Vagina (tissue), 2 donors: ENCODE measurements around the gene PRG3.

ENCODE experiments used
- POLR2A ChIP-seq, 2 donors: fragments of 450-650 bp; IDR thresholded peaks; one replicate each; pipeline ENCODE4 v1.6.1; 2017; ENCODE audit warnings: antibody characterized with exemption in 2 of 2, mild to moderate bottlenecking in 2 of 2, moderate library complexity in 2 of 2
- TF ChIP-seq, protein P1 (sequence below), 3 experiments: fragments of 450-650 bp in 2 of 3; fragments of 200-600 bp in 1 of 3; sonication (generic) in 1 of 3; IDR thresholded peaks; one replicate each; pipeline ENCODE4 v1.5.1; 2017 to 2019; ENCODE audit warnings: antibody characterized with exemption in 3 of 3, mild to moderate bottlenecking in 2 of 3, moderate library complexity in 2 of 3

DNA sequence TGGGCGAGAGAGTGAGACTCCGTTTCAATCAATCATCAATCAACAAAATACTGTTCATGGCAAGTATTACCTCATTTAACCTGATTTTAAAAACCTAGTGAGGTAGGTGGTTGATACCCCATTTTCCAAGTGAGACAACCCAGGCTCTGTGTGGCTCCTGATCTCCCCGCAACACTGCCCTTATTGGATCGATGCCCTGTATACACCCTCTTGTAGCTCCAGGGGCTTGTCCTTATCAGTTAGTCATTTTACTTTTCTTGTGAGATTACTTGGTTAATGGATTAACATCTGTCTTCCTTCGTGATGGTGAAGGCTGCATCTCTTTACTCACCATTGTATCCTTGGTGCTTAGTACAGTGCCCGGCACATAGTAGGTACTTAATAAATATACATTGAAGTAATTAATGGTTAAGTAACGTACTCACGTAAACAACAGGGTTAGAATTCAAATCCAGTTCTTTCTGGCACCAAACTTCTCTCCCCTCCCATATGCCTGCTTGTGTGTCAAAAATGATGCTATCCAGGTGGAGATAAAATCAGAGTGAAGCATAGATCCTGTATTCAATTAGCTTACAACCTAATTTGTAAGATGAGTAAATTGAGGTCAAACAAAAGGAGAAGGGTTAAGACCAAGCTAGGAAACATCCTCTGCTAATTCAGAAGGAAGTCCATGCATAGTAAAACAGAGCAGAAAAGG lies 11.3 kb upstream of the PRG3 start:
- TF ChIP-seq, protein P1, sequence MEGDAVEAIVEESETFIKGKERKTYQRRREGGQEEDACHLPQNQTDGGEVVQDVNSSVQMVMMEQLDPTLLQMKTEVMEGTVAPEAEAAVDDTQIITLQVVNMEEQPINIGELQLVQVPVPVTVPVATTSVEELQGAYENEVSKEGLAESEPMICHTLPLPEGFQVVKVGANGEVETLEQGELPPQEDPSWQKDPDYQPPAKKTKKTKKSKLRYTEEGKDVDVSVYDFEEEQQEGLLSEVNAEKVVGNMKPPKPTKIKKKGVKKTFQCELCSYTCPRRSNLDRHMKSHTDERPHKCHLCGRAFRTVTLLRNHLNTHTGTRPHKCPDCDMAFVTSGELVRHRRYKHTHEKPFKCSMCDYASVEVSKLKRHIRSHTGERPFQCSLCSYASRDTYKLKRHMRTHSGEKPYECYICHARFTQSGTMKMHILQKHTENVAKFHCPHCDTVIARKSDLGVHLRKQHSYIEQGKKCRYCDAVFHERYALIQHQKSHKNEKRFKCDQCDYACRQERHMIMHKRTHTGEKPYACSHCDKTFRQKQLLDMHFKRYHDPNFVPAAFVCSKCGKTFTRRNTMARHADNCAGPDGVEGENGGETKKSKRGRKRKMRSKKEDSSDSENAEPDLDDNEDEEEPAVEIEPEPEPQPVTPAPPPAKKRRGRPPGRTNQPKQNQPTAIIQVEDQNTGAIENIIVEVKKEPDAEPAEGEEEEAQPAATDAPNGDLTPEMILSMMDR (IDR thresholded peaks at IDR 0.05), result no peak
- TF ChIP-seq POLR2A (IDR thresholded peaks at IDR 0.05), result no peak
